Measurements from ENCODE around the gene GRK1.

Gene GRK1

GRCh38 chr13:113650731-113651148 is 16.3 kb upstream of the GRK1 start:
- DNase-seq: no peak

GRCh38 chr13:113651511-113652403 is 15.3 kb upstream of the GRK1 start:
- no peak for DNase-seq

- no peak for DNase-seq
Measured at GRCh38 chr13:113652404-113653263, 14.4 kb upstream of the GRK1 start.

- peak; percentile 6 for DNase-seq
Measured at GRCh38 chr13:113653264-113654174, 13.5 kb upstream of the GRK1 start.

GRCh38 chr13:113654175-113654560 is 12.9 kb upstream of the GRK1 start:
- DNase-seq: no peak

GRCh38 chr13:113654591-113655345 is 12.3 kb upstream of the GRK1 start:
- DNase-seq: no peak

GRCh38 chr13:113655346-113656002 is 11.5 kb upstream of the GRK1 start:
- DNase-seq: no peak

- no peak for DNase-seq
Measured at GRCh38 chr13:113656003-113656588, 10.9 kb upstream of the GRK1 start.

GRCh38 chr13:113656831-113657671 is 10.0 kb upstream of the GRK1 start:
- DNase-seq: no peak

- DNase-seq: no peak
Measured at GRCh38 chr13:113657851-113658741, 8.9 kb upstream of the GRK1 start, which contains the start of gene ATP4B. Gene ATP4B (minus strand): TSS chr13:113658198. CDS start chr13:113658144, 54 bp downstream.

GRCh38 chr13:113658836-113659235 is 8.2 kb upstream of the GRK1 start:
- no peak for DNase-seq

GRCh38 chr13:113659337-113659736 is 7.7 kb upstream of the GRK1 start:
- no peak for DNase-seq

- no peak for DNase-seq
Measured at GRCh38 chr13:113660066-113660465, 7.0 kb upstream of the GRK1 start.

- DNase-seq: no peak
Measured at GRCh38 chr13:113661509-113661908, 5.5 kb upstream of the GRK1 start.

GRCh38 chr13:113663934-113664333 is 3.1 kb upstream of the GRK1 start:
- no peak for DNase-seq

GRCh38 chr13:113664751-113665596 is 2.0 kb upstream of the GRK1 start:
- no peak for DNase-seq

GRCh38 chr13:113665597-113666328 is 1.3 kb upstream of the GRK1 start:
- DNase-seq: no peak
